ENCODE data around the gene PXT1. TPM values are rescaled to one million over a fixed set of nuclear protein-coding genes. Genes with fewer than 3 reads are reported as not detected.

The PXT1 gene
- total and polyA plus RNA-seq, 2 donors (not counting 1 experiment from before 2014, with no cell fraction given) = under 0.01 to 0.03 TPM

DNA sequence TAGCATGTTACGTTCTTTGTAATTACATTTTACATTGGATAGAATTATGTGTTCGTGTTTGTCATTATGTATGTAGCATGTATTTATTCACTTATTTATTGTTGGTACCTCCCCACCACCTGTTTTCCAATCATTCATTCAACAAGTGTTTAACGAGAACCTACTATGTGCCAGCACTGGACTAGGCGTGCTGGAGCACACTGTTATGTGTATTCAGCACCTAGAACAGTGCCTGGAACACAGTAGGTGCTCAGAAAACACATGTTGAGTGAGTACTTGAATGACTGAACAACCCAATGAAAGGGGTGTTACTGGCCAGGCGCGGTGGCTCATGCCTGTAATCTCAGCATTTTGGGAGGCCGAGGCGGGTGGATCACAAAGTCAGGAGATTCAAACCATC, 66.5 kb downstream of the PXT1 start:
- Histone ChIP-seq H3K27me3 (ENCODE audit: control insufficient read depth, insufficient read depth, low read length) (peaks cover 6% of the 10 kb centered on the region), H2AFZ (ENCODE audit: low read length) (no peak overlapping the region), H4K20me1 (ENCODE audit: control insufficient read depth, extremely low read depth, insufficient read depth, low read length) (no peaks in the 10 kb centered on the region), H3K9ac (ENCODE audit: insufficient read depth, low read length) (no peak overlapping the region), H3K27ac (ENCODE audit: insufficient read depth, low read length) (no peak overlapping the region), H3K36me3 (ENCODE audit: control insufficient read depth, insufficient read depth, low read length) (no peaks in the 10 kb centered on the region), H3K9me3 (ENCODE audit: control insufficient read depth, insufficient read depth, low read depth, low read length) (no peaks in the 10 kb centered on the region), H3K4me2 (ENCODE audit: extremely low read depth, insufficient read depth, low read length) (no peak overlapping the region), H3K4me1 (ENCODE audit: control insufficient read depth, extremely low read depth, insufficient read depth, low read length) (no peaks in the 10 kb centered on the region), H3K4me3 (replicated peaks in 1 of 4; ENCODE audit: control extremely low read depth in 1 of 4, insufficient read depth in 1 of 4, low read depth in 3 of 4, low read length in 4 of 4) (no peak overlapping the region), H3K79me2 (ENCODE audit: control insufficient read depth, insufficient read depth, low read length) (no peaks in the 10 kb centered on the region)
- TF ChIP-seq CTCF (conservative IDR thresholded peaks at IDR 0.05 in 1 of 2, IDR thresholded peaks at IDR 0.05 in 1 of 2; ENCODE audit: low read depth in 1 of 2, low read length in 2 of 2) = no peak
- TF ChIP-seq EZH2 (IDR thresholded peaks at IDR 0.05; ENCODE audit: low read length, missing control alignments) = no peak
- DNase-seq (ENCODE audit: low read depth in 2 of 2) = no peak

GRCh38 chr6:36375644-36376155, 67.0 kb downstream of the PXT1 start:
- no peak overlapping the region for H3K27ac ChIP-seq (ENCODE audit: insufficient read depth, low read length)
- peaks cover 6% of the 10 kb centered on the region for H3K27me3 ChIP-seq (ENCODE audit: control insufficient read depth, insufficient read depth, low read length)
- no peaks in the 10 kb centered on the region for H3K36me3 ChIP-seq (ENCODE audit: control insufficient read depth, insufficient read depth, low read length)
- no peak overlapping the region for H3K4me2 ChIP-seq (ENCODE audit: extremely low read depth, insufficient read depth, low read length)
- no peak for DNase-seq (ENCODE audit: low read depth in 2 of 2)
- no peak overlapping the region for H2AFZ ChIP-seq (ENCODE audit: low read length)
- TF ChIP-seq EZH2 (IDR thresholded peaks at IDR 0.05; ENCODE audit: low read length, missing control alignments) (no peak), CTCF (conservative IDR thresholded peaks at IDR 0.05 in 1 of 2, IDR thresholded peaks at IDR 0.05 in 1 of 2; ENCODE audit: low read depth in 1 of 2, low read length in 2 of 2) (no peak)
- H3K9me3 ChIP-seq (ENCODE audit: control insufficient read depth, insufficient read depth, low read depth, low read length) = no peaks in the 10 kb centered on the region
- H3K79me2 ChIP-seq (ENCODE audit: control insufficient read depth, insufficient read depth, low read length) = no peaks in the 10 kb centered on the region
- H3K4me1 ChIP-seq (ENCODE audit: control insufficient read depth, extremely low read depth, insufficient read depth, low read length) = no peaks in the 10 kb centered on the region
- H3K9ac ChIP-seq (ENCODE audit: insufficient read depth, low read length) = no peak overlapping the region
- no peaks in the 10 kb centered on the region for H4K20me1 ChIP-seq (ENCODE audit: control insufficient read depth, extremely low read depth, insufficient read depth, low read length)
- no peak overlapping the region for H3K4me3 ChIP-seq (replicated peaks in 1 of 4; ENCODE audit: control extremely low read depth in 1 of 4, insufficient read depth in 1 of 4, low read depth in 3 of 4, low read length in 4 of 4)

GRCh38 chr6:36374972-36375371, 67.7 kb downstream of the PXT1 start:
- Histone ChIP-seq H3K27me3 (ENCODE audit: control insufficient read depth, insufficient read depth, low read length) (peaks cover 6% of the 10 kb centered on the region), H3K9ac (ENCODE audit: insufficient read depth, low read length) (no peak overlapping the region), H3K79me2 (ENCODE audit: control insufficient read depth, insufficient read depth, low read length) (no peaks in the 10 kb centered on the region), H3K27ac (ENCODE audit: insufficient read depth, low read length) (no peak overlapping the region), H3K4me3 (replicated peaks in 1 of 4; ENCODE audit: control extremely low read depth in 1 of 4, insufficient read depth in 1 of 4, low read depth in 3 of 4, low read length in 4 of 4) (no peak overlapping the region), H3K36me3 (ENCODE audit: control insufficient read depth, insufficient read depth, low read length) (no peaks in the 10 kb centered on the region), H4K20me1 (ENCODE audit: control insufficient read depth, extremely low read depth, insufficient read depth, low read length) (no peaks in the 10 kb centered on the region), H2AFZ (ENCODE audit: low read length) (no peak overlapping the region), H3K4me1 (ENCODE audit: control insufficient read depth, extremely low read depth, insufficient read depth, low read length) (no peaks in the 10 kb centered on the region), H3K9me3 (ENCODE audit: control insufficient read depth, insufficient read depth, low read depth, low read length) (no peaks in the 10 kb centered on the region), H3K4me2 (ENCODE audit: extremely low read depth, insufficient read depth, low read length) (no peak overlapping the region)
- TF ChIP-seq CTCF (conservative IDR thresholded peaks at IDR 0.05 in 1 of 2, IDR thresholded peaks at IDR 0.05 in 1 of 2; ENCODE audit: low read depth in 1 of 2, low read length in 2 of 2) = no peak
- TF ChIP-seq EZH2 (IDR thresholded peaks at IDR 0.05; ENCODE audit: low read length, missing control alignments) = no peak
- no peak for DNase-seq (ENCODE audit: low read depth in 2 of 2)

Measured in fibroblast of lung (primary cell).